A549 (cell line): ENCODE measurements around the gene ARHGAP12.

ENCODE experiments used
- CTCF ChIP-seq: fragments of >200 bp; sonication (Bioruptor Twin); formaldehyde crosslinking; IDR thresholded peaks from 3 replicates; pipeline ENCODE4 v1.5.1; 2016
- ESRRA ChIP-seq: fragments of 150-350 bp; IDR thresholded peaks from 2 replicates; pipeline ENCODE4 v1.6.1; 2014; ENCODE audit warnings: mild to moderate bottlenecking, low read length, borderline replicate concordance

- TF ChIP-seq CTCF = no peak
- TF ChIP-seq ESRRA = no peak
Observed at GRCh38 chr10:31820096-31820495, 108.5 kb downstream of the ARHGAP12 start.
